HepG2 (cell line): ENCODE results near the gene TBC1D1. TPM values are rescaled to one million over a fixed set of nuclear protein-coding genes. Genes with fewer than 3 reads are reported as not detected.

Experiments
- ELF3 ChIP-seq: IDR thresholded peaks from 2 replicates; pipeline ENCODE4 v1.6.1; 2016; ENCODE audit warnings: missing genetic modification reagents, missing compliant biosample characterization
- ELF4 ChIP-seq: sonication (generic); formaldehyde crosslinking; IDR thresholded peaks from 2 replicates; pipeline ENCODE4 v1.5.0; 2020; ENCODE audit warnings: missing genetic modification reagents, mild to moderate bottlenecking, moderate library complexity, borderline replicate concordance
- JUN ChIP-seq: sonication (generic); formaldehyde crosslinking; IDR thresholded peaks from 2 replicates; pipeline ENCODE4 v1.4.0; 2020; ENCODE audit warnings: mild to moderate bottlenecking, missing genetic modification reagents
- KLF9 ChIP-seq: IDR thresholded peaks from 2 replicates; pipeline ENCODE4 v1.6.1; 2016; ENCODE audit warnings: low read depth
- MIXL1 ChIP-seq: IDR thresholded peaks from 2 replicates; pipeline ENCODE4 v1.6.1; 2016
- NR1H2 ChIP-seq: sonication (generic); formaldehyde crosslinking; IDR thresholded peaks from 2 replicates; pipeline ENCODE4 v1.8.1; 2022; ENCODE audit warnings: low read depth, missing genetic modification reagents, borderline replicate concordance
- PAWR ChIP-seq: sonication (generic); formaldehyde crosslinking; IDR thresholded peaks from 2 replicates; pipeline ENCODE4 v1.4.0; 2020; ENCODE audit warnings: missing genetic modification reagents, mild to moderate bottlenecking, borderline replicate concordance
- TCF7L2 ChIP-seq: IDR thresholded peaks from 2 replicates; pipeline ENCODE4 v1.6.1; 2011; ENCODE audit warnings: mild to moderate bottlenecking, low read depth, low read length, moderate library complexity
- ZFP90 ChIP-seq: sonication (generic); formaldehyde crosslinking; IDR thresholded peaks from 2 replicates; pipeline ENCODE4 v1.8.0; 2022; ENCODE audit warnings: missing genetic modification reagents, mild to moderate bottlenecking, inconsistent platforms, borderline replicate concordance
- ZNF251 ChIP-seq: sonication (generic); formaldehyde crosslinking; IDR thresholded peaks from 2 replicates; pipeline ENCODE4 v1.9.0; 2021; ENCODE audit warnings: mild to moderate bottlenecking, missing genetic modification reagents
- ZNF598 ChIP-seq: sonication (generic); formaldehyde crosslinking; IDR thresholded peaks from 2 replicates; pipeline ENCODE4 v1.5.1; 2020; ENCODE audit warnings: mild to moderate bottlenecking, missing genetic modification reagents, borderline replicate concordance
- ZNF615 ChIP-seq: sonication (generic); formaldehyde crosslinking; IDR thresholded peaks from 2 replicates; pipeline ENCODE4 v1.5.0; 2020; ENCODE audit warnings: mild to moderate bottlenecking, missing genetic modification reagents, borderline replicate concordance
- polyA plus RNA-seq, 8 experiments: library from polyadenylated mRNA; depleted of rRNA in 3 of 8; stranded (reverse) in 7 of 8; unstranded in 1 of 8; fragments of >200 nt; fragmentation: Illumina TruSeq in 4 of 8; extraction: Trizol in 4 of 8; gene quantifications; 2 replicates each; pipeline versions ENCODE4 v1.2.1 to v1.2.3, GENCODE V29; 2011 to 2016; ENCODE audit warnings: low read depth in 4 of 8, missing spikeins in 1 of 8, mixed read lengths in 1 of 8; ENCODE audit not compliant: insufficient read depth in 1 of 8
- total RNA-seq, 5 experiments: library from RNA; depleted of rRNA; stranded (reverse); fragments of >200 nt; fragmentation: Illumina TruSeq; extraction: Trizol; gene quantifications; 2 replicates each; pipeline ENCODE4 v1.2.3, GENCODE V29; 2016; ENCODE audit warnings: low read depth in 1 of 5
- TF ChIP-seq, protein P1 (sequence below): sonication (generic); formaldehyde crosslinking; IDR thresholded peaks from 2 replicates; pipeline ENCODE4 v1.5.1; 2020; ENCODE audit warnings: missing genetic modification reagents, mild to moderate bottlenecking, borderline replicate concordance
- TF ChIP-seq, protein P2 (sequence below): sonication (generic); formaldehyde crosslinking; IDR thresholded peaks from 2 replicates; pipeline ENCODE4 v1.5.0; 2020; ENCODE audit warnings: missing genetic modification reagents, mild to moderate bottlenecking, borderline replicate concordance
- TF ChIP-seq, protein P3 (sequence below): IDR thresholded peaks from 2 replicates; pipeline ENCODE4 v1.4.0; 2020; ENCODE audit warnings: mild to moderate bottlenecking, missing genetic modification reagents
- TF ChIP-seq, protein P4 (sequence below): sonication (generic); formaldehyde crosslinking; IDR thresholded peaks from 2 replicates; pipeline ENCODE4 v1.8.1; 2023; ENCODE audit warnings: mild to moderate bottlenecking, missing genetic modification reagents
- TF ChIP-seq, protein P5 (sequence below): sonication (generic); formaldehyde crosslinking; IDR thresholded peaks from 2 replicates; pipeline ENCODE4 v1.5.1; 2020; ENCODE audit warnings: mild to moderate bottlenecking, missing genetic modification reagents, moderate library complexity

The TBC1D1 gene
- total and polyA plus RNA-seq, 2 of the 13 experiments (the other 11 are each of a cell fraction or from before 2014, with no cell fraction given), result 37.3 to 62.8 TPM

DNA sequence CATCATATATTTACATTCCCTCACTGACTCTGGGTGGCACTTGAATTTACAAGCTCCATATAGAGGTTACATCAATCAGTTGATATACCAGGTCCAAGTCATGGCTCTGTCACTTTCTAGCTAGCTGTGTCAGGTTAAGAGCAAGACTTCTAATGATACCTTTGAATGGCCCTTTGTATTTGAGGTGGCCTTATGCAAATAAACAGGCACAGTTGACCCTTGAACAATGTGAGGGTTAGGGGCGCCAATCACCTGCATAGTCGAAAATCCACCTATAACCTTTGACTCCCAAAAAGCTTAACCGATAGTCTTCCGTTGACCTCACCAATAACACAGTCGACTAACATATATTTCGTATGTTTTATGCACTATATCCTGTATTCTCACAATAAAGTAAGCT lies 68.0 kb downstream of the TBC1D1 start (continued):
- TF ChIP-seq, protein P1, sequence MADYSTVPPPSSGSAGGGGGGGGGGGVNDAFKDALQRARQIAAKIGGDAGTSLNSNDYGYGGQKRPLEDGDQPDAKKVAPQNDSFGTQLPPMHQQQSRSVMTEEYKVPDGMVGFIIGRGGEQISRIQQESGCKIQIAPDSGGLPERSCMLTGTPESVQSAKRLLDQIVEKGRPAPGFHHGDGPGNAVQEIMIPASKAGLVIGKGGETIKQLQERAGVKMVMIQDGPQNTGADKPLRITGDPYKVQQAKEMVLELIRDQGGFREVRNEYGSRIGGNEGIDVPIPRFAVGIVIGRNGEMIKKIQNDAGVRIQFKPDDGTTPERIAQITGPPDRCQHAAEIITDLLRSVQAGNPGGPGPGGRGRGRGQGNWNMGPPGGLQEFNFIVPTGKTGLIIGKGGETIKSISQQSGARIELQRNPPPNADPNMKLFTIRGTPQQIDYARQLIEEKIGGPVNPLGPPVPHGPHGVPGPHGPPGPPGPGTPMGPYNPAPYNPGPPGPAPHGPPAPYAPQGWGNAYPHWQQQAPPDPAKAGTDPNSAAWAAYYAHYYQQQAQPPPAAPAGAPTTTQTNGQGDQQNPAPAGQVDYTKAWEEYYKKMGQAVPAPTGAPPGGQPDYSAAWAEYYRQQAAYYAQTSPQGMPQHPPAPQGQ (CRISPR knock-in tag), result no peak
- TF ChIP-seq ZFP90 (CRISPR knock-in tag) (no peak), MIXL1 (CRISPR knock-in tag) (0 out of 2 replicates have a peak, but pooled peaks have one; percentile 16), NR1H2 (CRISPR knock-in tag) (no peak), ZNF598 (no peak), KLF9 (no peak), ZNF251 (CRISPR knock-in tag) (no peak), ZNF615 (CRISPR knock-in tag) (no peak), ELF4 (CRISPR knock-in tag) (no peak), TCF7L2 (no peak), PAWR (CRISPR knock-in tag) (no peak), ELF3 (CRISPR knock-in tag) (no peak), JUN (CRISPR knock-in tag) (no peak)
- TF ChIP-seq, protein P2, sequence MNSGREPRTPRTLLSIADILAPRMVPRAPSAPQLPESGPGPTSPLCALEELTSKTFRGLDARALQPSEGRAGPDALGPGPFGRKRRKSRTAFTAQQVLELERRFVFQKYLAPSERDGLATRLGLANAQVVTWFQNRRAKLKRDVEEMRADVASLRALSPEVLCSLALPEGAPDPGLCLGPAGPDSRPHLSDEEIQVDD (CRISPR knock-in tag), result no peak
- TF ChIP-seq, protein P3, sequence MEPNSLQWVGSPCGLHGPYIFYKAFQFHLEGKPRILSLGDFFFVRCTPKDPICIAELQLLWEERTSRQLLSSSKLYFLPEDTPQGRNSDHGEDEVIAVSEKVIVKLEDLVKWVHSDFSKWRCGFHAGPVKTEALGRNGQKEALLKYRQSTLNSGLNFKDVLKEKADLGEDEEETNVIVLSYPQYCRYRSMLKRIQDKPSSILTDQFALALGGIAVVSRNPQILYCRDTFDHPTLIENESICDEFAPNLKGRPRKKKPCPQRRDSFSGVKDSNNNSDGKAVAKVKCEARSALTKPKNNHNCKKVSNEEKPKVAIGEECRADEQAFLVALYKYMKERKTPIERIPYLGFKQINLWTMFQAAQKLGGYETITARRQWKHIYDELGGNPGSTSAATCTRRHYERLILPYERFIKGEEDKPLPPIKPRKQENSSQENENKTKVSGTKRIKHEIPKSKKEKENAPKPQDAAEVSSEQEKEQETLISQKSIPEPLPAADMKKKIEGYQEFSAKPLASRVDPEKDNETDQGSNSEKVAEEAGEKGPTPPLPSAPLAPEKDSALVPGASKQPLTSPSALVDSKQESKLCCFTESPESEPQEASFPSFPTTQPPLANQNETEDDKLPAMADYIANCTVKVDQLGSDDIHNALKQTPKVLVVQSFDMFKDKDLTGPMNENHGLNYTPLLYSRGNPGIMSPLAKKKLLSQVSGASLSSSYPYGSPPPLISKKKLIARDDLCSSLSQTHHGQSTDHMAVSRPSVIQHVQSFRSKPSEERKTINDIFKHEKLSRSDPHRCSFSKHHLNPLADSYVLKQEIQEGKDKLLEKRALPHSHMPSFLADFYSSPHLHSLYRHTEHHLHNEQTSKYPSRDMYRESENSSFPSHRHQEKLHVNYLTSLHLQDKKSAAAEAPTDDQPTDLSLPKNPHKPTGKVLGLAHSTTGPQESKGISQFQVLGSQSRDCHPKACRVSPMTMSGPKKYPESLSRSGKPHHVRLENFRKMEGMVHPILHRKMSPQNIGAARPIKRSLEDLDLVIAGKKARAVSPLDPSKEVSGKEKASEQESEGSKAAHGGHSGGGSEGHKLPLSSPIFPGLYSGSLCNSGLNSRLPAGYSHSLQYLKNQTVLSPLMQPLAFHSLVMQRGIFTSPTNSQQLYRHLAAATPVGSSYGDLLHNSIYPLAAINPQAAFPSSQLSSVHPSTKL (CRISPR knock-in tag), result peak; percentile 82
- TF ChIP-seq, protein P4, sequence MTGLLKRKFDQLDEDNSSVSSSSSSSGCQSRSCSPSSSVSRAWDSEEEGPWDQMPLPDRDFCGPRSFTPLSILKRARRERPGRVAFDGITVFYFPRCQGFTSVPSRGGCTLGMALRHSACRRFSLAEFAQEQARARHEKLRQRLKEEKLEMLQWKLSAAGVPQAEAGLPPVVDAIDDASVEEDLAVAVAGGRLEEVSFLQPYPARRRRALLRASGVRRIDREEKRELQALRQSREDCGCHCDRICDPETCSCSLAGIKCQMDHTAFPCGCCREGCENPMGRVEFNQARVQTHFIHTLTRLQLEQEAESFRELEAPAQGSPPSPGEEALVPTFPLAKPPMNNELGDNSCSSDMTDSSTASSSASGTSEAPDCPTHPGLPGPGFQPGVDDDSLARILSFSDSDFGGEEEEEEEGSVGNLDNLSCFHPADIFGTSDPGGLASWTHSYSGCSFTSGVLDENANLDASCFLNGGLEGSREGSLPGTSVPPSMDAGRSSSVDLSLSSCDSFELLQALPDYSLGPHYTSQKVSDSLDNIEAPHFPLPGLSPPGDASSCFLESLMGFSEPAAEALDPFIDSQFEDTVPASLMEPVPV, result no peak
- TF ChIP-seq, protein P5, sequence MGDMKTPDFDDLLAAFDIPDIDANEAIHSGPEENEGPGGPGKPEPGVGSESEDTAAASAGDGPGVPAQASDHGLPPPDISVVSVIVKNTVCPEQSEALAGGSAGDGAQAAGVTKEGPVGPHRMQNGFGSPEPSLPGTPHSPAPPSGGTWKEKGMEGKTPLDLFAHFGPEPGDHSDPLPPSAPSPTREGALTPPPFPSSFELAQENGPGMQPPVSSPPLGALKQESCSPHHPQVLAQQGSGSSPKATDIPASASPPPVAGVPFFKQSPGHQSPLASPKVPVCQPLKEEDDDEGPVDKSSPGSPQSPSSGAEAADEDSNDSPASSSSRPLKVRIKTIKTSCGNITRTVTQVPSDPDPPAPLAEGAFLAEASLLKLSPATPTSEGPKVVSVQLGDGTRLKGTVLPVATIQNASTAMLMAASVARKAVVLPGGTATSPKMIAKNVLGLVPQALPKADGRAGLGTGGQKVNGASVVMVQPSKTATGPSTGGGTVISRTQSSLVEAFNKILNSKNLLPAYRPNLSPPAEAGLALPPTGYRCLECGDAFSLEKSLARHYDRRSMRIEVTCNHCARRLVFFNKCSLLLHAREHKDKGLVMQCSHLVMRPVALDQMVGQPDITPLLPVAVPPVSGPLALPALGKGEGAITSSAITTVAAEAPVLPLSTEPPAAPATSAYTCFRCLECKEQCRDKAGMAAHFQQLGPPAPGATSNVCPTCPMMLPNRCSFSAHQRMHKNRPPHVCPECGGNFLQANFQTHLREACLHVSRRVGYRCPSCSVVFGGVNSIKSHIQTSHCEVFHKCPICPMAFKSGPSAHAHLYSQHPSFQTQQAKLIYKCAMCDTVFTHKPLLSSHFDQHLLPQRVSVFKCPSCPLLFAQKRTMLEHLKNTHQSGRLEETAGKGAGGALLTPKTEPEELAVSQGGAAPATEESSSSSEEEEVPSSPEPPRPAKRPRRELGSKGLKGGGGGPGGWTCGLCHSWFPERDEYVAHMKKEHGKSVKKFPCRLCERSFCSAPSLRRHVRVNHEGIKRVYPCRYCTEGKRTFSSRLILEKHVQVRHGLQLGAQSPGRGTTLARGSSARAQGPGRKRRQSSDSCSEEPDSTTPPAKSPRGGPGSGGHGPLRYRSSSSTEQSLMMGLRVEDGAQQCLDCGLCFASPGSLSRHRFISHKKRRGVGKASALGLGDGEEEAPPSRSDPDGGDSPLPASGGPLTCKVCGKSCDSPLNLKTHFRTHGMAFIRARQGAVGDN (CRISPR knock-in tag), result no peak
